Activated naive CD4-positive, alpha-beta T cell treated with anti-CD3 and anti-CD28 coated beads, Interleukin-2, amount 50 U/mL, for 16 hours (primary cell): Measurements from ENCODE around the gene PCYT1A.
"Not testable (repeated sequence)": the region's sequence is repeated elsewhere in the genome, so short reads cannot be mapped to it uniquely, and the experiment has no call there.

Source experiments
- DNase-seq: peaks from one replicate; pipeline ENCODE4 v3.0.0-alpha.2; 2020

The PCYT1A gene

DNA sequence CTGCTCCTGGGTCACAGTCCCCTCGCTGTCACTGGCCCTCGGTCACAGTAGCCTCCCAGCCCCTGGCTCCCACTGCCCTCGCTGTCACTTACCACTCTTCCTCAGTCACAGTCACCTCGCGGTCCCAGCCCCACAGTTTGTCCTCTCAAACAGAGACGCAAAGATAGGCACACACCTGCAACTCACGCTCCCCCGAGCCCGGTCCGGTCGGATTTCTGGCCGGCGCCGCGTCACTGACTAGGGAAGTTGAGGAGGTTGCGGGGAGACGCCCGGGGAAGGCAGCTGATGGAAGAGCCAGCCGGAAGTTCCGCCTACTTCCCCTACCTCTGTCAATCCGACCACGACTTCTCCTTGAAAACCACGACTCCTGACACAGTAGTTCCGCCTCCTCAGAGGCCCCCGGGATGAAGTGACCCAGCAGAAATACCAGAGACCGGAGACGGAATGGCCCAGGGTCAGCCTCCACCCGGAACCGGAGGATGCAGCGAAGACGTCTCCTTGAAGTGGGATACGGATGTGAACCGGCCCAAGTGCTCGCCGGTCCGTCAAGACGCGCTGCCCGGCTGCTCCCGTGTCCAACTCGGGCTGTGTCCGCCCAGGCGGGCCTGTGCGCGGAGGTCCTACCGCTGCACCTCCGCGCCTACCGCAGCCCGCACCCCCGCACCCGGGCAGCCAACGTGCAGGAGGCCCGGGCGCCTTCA, at the start of gene PCYT1A:
Gene PCYT1A, minus strand, starts transcription at position 287 of the 701 bp plus-strand sequence. CDS start 17,195 bp downstream, outside the sequence.
- peak; percentile 72 for DNase-seq

- no peak for DNase-seq
These were observed 49.0 kb upstream of the PCYT1A start for GRCh38 chr3:196336319-196337145.

DNA sequence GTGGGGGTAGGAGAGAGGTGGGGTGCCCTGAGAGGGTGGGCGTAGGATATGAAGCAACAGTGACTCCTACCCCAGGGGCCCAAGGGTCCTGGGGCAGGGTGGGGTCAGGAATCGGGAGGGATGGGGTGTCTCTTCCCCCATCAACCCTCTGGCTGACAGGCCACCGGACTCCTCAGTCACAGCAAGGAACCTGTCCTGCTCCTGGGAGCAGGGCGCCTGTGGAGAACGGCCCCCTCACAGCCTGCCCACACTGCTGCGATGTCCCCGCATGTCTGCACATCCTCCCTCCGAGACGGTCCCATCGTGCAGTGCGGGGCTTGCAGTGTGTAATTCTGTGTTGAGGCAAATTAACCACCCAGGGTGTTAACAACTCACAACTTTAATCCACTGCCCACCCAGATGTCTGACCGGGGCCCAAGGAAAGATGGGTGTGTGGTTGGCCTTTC, 48.0 kb upstream of the PCYT1A start:
- no peak for DNase-seq

GRCh38 chr3:196334982-196335381, 47.5 kb upstream of the PCYT1A start:
- no peak for DNase-seq

DNA sequence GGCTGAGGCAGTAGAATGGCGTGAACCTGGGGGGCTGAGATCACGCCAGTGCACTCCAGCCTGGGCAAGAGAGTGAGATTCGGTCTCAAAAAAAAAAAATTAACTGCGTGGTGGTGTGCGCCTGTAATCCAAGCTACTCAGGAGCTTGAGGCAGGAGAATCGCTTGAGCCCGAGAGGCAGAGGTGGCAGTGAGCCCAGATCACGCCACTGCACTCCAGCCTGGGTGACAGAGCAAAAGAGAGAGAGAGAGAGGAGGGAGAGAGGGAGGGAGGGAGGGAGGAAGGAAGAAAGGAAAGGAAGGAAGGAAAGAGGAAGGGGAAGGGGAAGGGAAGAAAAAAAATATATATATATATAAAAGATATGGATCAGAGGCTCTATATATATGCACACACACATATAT, 44.6 kb upstream of the PCYT1A start:
- no peak for DNase-seq

DNA sequence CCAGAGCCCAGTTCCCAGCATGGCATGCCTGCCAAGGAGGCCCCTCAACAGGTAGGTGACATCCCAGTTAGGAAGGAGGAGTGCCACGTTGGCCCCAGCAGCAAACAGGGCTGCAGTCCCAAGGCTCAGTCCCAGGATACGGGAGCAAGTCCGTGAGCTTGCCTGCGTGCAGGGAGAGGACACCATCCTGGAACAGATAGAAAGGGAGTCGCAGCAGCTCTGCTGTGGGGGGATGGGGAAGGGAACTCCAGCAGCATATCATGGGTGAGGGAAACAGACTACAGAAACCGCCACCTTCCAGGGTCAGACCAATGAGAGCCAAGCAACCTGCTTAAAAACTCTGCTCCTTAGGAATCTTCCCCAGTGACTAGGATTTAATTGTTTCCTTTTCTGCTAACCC, 39.9 kb upstream of the PCYT1A start:
- no peak for DNase-seq

DNA sequence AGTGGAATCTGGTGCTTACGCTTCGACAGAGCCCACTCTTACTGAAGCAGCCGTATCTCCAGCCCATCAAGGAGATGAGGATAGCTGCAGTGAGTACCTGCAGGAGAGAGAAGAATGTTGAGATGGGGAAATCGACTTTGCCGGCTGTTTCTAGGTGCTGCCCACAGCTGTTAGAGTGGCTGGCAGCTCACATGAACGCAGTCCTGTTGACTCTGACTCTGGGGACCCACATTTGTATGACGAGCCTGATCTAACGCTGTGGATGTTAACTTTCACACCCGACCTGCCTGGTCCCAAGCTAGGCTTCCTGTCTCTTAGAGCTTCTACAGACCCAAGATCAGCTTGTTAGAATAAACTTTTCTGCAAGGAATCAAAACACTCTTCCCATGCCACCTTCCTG, 39.4 kb upstream of the PCYT1A start:
- no peak for DNase-seq

DNA sequence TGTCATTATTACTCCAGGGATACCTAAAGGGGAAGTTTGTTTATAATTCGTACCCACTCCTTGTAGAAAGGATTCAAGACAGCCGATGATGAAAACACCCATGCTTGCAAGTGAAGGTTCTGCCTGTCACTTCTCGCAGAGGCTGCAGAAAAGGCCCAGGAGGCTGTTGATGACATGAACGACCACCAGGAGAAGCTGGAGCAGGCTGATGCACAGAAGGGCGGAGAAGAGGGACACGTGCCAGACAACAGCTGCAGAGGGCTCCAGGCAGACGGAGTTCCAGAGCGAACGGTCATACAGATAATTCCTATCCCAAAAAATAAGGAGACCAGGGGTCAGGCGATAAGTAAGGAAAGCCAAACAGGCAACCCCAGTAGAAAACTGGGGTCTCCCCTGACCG, 36.2 kb upstream of the PCYT1A start:
- DNase-seq, result no peak

- no peak for DNase-seq
These were observed 35.5 kb upstream of the PCYT1A start for GRCh38 chr3:196323016-196323415.

- DNase-seq, result no peak
These were observed 33.6 kb upstream of the PCYT1A start for GRCh38 chr3:196321162-196321561.

DNA sequence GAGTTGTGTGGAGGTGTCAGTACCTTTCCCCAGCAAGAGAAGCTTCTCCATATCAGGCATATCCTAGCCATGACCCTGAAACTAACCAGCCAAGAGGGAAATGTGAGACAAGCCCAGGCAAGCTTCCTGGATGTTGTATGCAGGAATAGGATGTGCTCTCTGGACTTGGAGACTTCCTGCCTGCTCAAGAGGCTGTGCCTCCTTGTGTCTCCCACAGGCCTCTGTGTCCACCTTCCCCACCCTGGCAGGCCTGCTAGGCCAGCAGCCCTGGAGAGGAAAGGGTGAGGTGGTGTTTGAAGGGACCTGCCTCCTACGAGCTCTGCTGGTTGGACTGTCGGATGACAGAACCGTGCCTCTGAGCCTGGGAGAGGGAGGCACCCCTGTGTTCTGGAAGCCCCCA, 32.6 kb upstream of the PCYT1A start:
- no peak for DNase-seq

DNA sequence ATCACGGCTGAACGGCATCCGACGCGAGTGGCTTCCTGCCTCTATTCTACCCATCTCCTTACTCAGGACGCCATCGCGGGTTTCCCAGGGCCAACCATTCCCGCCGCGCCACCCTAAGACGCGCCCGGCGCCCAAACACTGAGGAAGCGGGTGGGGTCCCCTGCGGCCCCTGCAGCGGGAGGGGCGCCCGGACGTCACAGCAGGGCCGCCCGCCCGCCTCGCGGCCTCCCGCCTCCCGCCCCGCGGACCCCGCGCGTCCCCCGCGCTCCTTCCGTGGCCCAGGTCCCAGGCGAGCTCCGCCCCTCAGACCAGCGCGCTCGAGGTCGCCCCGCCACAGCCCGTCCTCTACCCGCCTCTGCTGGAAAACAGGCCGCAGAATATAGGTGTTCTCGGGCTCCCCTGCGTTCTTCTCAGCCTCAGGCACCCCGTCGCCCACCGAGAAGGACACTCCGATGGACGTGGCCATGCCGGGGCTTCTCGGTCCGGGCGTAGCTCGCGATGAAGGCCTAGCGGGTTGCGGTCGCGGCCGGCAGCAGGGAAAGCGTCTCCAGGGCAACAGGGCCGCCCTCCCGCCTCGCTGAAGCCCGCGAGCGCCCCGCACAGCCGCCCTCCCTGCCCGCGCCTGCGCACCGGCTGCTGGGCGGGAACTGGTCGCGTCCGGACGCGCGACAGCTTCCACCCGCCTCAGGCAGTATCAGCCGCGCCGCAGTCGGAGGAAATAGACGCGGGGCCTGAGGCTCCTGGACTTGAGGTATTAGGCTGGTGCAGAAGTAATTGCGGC, 30.4 kb upstream of the PCYT1A start, which contains the start of gene DYNLT2B:
Gene DYNLT2B, minus strand, starts transcription at position 554 of the 781 bp plus-strand sequence. Its CDS starts 88 bp downstream, at position 466.
- peak; percentile 89 for DNase-seq

DNA sequence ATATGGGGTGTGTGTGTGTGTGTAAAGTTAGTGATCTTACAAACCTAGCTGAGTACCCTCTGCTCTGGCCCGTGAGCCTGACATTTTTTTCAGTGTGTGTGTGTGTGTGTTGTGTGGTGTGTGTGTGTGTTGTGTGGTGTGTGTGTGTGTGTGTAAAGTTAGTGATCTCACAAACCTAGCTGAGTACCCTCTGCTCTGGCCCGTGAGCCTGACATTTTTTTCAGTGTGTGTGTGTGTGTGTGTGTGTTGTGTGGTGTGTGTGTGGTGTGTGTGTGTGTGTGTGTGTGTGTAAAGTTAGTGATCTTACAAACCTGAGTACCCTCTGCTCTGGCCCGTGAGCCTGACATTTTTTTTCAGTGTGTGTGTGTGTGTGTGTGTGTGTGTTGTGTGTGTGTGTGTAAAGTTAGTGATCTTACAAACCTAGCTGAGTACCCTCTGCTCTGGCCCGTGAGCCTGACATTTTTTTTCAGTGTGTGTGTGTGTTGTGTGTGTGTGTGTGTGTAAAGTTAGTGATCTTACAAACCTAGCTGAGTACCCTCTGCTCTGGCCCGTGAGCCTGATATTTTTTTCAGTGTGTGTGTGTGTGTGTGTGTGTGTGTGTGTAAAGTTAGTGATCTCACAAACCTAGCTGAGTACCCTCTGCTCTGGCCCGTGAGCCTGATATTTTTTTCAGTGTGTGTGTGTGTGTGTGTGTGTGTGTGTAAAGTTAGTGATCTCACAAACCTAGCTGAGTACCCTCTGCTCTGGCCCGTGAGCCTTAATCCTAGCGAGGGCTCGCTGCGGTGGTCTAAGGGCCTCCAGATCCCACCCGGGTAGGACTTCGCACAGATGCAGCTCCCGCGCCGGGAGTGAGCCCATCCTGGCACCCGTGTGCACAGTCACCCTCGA, 29.5 kb upstream of the PCYT1A start:
- not testable (repeated sequence) for DNase-seq

- no peak for DNase-seq
These were observed 28.3 kb upstream of the PCYT1A start for GRCh38 chr3:196315821-196316220.

- no peak for DNase-seq
These were observed 27.1 kb upstream of the PCYT1A start for GRCh38 chr3:196314597-196314996.

DNA sequence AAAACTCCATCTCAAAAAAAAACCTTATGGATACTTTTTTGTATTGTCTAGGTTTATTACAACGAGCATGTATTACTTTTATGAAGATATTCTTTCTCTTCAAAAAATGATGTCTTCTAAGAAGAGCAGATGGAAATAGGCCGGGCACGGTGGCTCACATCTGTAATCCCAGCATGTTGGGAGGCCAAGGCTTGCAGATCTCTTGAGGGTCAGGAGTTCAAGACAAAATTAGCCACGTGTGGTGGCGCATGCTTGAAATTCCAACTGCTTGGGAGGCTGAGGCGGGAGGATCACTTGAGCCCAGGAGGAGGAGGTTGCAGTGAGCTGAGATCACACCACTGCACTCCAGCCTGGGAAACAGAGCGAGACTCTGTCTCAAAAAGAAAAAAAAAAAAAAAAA, 26.6 kb upstream of the PCYT1A start:
- not testable (repeated sequence) for DNase-seq

- DNase-seq, result not testable (repeated sequence)
These were observed 15.4 kb upstream of the PCYT1A start for GRCh38 chr3:196302960-196303359.

DNA sequence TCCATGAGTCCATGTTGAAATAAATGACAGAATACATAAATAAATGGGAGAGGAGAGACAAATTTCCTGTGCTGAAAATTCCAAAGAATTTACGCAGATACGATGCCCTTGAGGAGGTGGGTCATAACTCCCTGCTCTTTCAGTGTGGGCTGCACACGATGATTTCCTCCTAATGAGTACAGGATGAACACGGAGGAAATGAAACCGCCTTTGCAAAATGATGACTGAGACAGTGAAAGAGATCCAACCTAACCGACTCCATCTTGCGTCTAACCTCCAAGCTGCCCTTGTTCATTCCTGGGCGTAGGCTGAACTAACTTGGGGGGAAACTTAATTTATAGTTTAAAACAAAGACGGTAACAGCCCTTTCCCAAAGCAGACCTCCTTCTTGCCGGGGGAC, 15.0 kb upstream of the PCYT1A start:
- DNase-seq, result not testable (repeated sequence)

GRCh38 chr3:196298521-196298920, 11.0 kb upstream of the PCYT1A start:
- no peak for DNase-seq

GRCh38 chr3:196292286-196292923, 4.9 kb upstream of the PCYT1A start:
- DNase-seq, result no peak

- DNase-seq, result no peak
These were observed 575 bp upstream of the PCYT1A start for GRCh38 chr3:196288141-196288460.

GRCh38 chr3:196287090-196287439, 461 bp downstream of the PCYT1A start:
- peak; percentile 20 for DNase-seq
